ENCODE data around the gene GREB1L.

GREB1L gene

DNA sequence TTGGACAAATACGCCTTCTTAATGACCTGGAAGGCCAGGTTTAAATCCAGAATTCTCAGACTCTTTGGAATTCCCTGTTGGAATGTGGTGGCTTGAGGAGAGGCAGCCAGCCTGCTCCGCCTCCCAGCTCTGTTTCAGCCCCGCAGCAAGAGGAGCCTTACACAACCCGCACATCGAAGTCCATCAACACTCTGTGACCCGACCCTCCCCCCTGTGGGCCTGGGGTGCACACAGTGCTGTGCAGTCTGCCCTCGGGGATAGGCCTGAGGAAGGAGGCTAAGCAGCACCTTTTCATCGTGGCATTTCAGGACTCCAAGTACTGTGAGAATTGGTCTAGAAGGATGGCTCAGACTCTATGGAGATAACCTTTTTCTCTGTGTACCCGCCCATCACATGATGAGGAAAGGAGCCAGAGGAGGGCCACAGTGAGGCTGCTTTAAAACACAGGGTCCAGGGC lies 73.7 kb downstream of the GREB1L start:
- no peaks in the 10 kb centered on the region for H3K4me1 ChIP-seq (ENCODE audit: insufficient read depth, insufficient read length)
- no peaks in the 10 kb centered on the region for H3K9me3 ChIP-seq (ENCODE audit: insufficient read depth, low read length)
- H3K4me3 ChIP-seq (ENCODE audit: insufficient read length, low read depth): no peak overlapping the region
- TF ChIP-seq YY1 (IDR thresholded peaks at IDR 0.05; ENCODE audit: insufficient read depth, insufficient read length) (no peak), SUZ12 (IDR thresholded peaks at IDR 0.05; ENCODE audit: extremely low read depth, insufficient read depth, insufficient read length) (no peak), ZNF274 (IDR thresholded peaks at IDR 0.05; ENCODE audit: low read depth, low read length) (no peak)
- no peaks in the 10 kb centered on the region for H3K27me3 ChIP-seq (ENCODE audit: insufficient read depth, insufficient read length)
- peak; percentile 36 for DNase-seq (ENCODE audit: low read depth, low spot score)
- H3K9ac ChIP-seq (ENCODE audit: insufficient read length, low read depth): no peak overlapping the region
- no peaks in the 10 kb centered on the region for H3K36me3 ChIP-seq (ENCODE audit: insufficient read depth, insufficient read length, low read length)

DNA sequence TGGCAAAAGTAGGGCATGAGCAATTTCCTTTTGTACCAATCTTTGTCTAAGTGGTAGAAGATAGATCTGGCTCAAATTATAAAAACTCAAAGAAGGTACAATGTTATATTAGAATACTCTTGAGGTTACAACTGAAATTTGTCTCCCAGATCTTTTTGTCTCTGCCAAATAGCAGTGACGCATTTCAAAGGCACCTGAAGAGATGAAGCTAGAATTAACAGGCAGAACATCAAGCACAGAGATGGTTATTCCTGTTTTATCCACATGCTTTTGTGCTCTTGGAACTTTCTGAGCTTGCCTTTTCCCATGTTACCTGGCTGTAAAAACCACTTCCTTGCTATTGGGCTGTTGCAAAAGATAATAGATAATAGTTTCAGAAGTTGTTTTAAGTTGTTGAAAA lies 74.3 kb downstream of the GREB1L start:
- TF ChIP-seq YY1 (IDR thresholded peaks at IDR 0.05; ENCODE audit: insufficient read depth, insufficient read length) (no peak), SUZ12 (IDR thresholded peaks at IDR 0.05; ENCODE audit: extremely low read depth, insufficient read depth, insufficient read length) (no peak), ZNF274 (IDR thresholded peaks at IDR 0.05; ENCODE audit: low read depth, low read length) (no peak)
- no peak for DNase-seq (ENCODE audit: low read depth, low spot score)
- no peak overlapping the region for H3K9ac ChIP-seq (ENCODE audit: insufficient read length, low read depth)
- no peak overlapping the region for H3K4me3 ChIP-seq (ENCODE audit: insufficient read length, low read depth)
- H3K36me3 ChIP-seq (ENCODE audit: insufficient read depth, insufficient read length, low read length): no peaks in the 10 kb centered on the region
- no peaks in the 10 kb centered on the region for H3K9me3 ChIP-seq (ENCODE audit: insufficient read depth, low read length)
- no peaks in the 10 kb centered on the region for H3K4me1 ChIP-seq (ENCODE audit: insufficient read depth, insufficient read length)
- H3K27me3 ChIP-seq (ENCODE audit: insufficient read depth, insufficient read length): no peaks in the 10 kb centered on the region

- TF ChIP-seq ZNF274 (IDR thresholded peaks at IDR 0.05; ENCODE audit: low read depth, low read length): no peak
- no peak for TF ChIP-seq SUZ12 (IDR thresholded peaks at IDR 0.05; ENCODE audit: extremely low read depth, insufficient read depth, insufficient read length)
- no peak for TF ChIP-seq YY1 (IDR thresholded peaks at IDR 0.05; ENCODE audit: insufficient read depth, insufficient read length)
- no peak overlapping the region for H3K9ac ChIP-seq (ENCODE audit: insufficient read length, low read depth)
- no peaks in the 10 kb centered on the region for H3K36me3 ChIP-seq (ENCODE audit: insufficient read depth, insufficient read length, low read length)
- DNase-seq (ENCODE audit: low read depth, low spot score): no peak
- H3K9me3 ChIP-seq (ENCODE audit: insufficient read depth, low read length): no peaks in the 10 kb centered on the region
- no peaks in the 10 kb centered on the region for H3K27me3 ChIP-seq (ENCODE audit: insufficient read depth, insufficient read length)
- no peak overlapping the region for H3K4me3 ChIP-seq (ENCODE audit: insufficient read length, low read depth)
- H3K4me1 ChIP-seq (ENCODE audit: insufficient read depth, insufficient read length): no peaks in the 10 kb centered on the region
These were observed 79.7 kb downstream of the GREB1L start for GRCh38 chr18:21321711-21322110.

GRCh38 chr18:21327101-21327500 lies 85.1 kb downstream of the GREB1L start:
- Histone ChIP-seq H3K4me3 (ENCODE audit: insufficient read length, low read depth) (no peak overlapping the region), H3K27me3 (ENCODE audit: insufficient read depth, insufficient read length) (no peaks in the 10 kb centered on the region), H3K36me3 (ENCODE audit: insufficient read depth, insufficient read length, low read length) (no peaks in the 10 kb centered on the region), H3K9ac (ENCODE audit: insufficient read length, low read depth) (no peak overlapping the region), H3K4me1 (ENCODE audit: insufficient read depth, insufficient read length) (peaks cover 10% of the 10 kb centered on the region), H3K9me3 (ENCODE audit: insufficient read depth, low read length) (no peaks in the 10 kb centered on the region)
- no peak for DNase-seq (ENCODE audit: low read depth, low spot score)
- TF ChIP-seq YY1 (IDR thresholded peaks at IDR 0.05; ENCODE audit: insufficient read depth, insufficient read length) (no peak), SUZ12 (IDR thresholded peaks at IDR 0.05; ENCODE audit: extremely low read depth, insufficient read depth, insufficient read length) (no peak), ZNF274 (IDR thresholded peaks at IDR 0.05; ENCODE audit: low read depth, low read length) (no peak)

DNA sequence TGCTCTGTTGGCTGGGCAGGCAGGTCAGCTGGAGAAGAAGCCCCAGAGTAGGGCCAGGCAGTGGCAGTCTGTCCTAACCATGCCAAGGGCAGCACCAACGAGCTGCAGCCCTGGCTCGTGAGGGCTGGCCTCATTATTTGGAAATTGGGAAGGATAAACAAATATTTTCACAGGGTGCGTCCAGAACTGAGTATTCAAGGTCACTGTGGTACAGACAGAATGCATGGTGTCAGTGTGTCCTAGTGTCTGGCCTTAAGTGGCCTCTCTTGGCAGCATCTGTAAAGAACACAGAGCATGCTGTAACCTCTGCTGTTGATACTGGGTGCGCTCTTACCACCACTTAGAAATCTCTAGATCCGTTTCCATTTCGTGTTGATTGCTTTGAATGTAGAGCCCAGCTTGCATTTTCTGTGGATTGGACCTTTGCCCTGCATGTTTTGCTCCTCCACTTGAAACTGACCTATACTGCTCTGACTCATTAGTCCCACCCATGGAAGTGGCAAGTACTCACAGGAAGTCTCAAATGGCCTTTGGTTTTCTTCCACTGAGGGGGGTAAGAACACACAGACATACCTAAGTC lies 88.2 kb downstream of the GREB1L start:
- no peaks in the 10 kb centered on the region for H3K27me3 ChIP-seq (ENCODE audit: insufficient read depth, insufficient read length)
- H3K4me1 ChIP-seq (ENCODE audit: insufficient read depth, insufficient read length): peaks cover 10% of the 10 kb centered on the region
- no peaks in the 10 kb centered on the region for H3K36me3 ChIP-seq (ENCODE audit: insufficient read depth, insufficient read length, low read length)
- no peak overlapping the region for H3K9ac ChIP-seq (ENCODE audit: insufficient read length, low read depth)
- no peak for TF ChIP-seq ZNF274 (IDR thresholded peaks at IDR 0.05; ENCODE audit: low read depth, low read length)
- no peak for TF ChIP-seq SUZ12 (IDR thresholded peaks at IDR 0.05; ENCODE audit: extremely low read depth, insufficient read depth, insufficient read length)
- TF ChIP-seq YY1 (IDR thresholded peaks at IDR 0.05; ENCODE audit: insufficient read depth, insufficient read length): no peak
- no peaks in the 10 kb centered on the region for H3K9me3 ChIP-seq (ENCODE audit: insufficient read depth, low read length)
- no peak overlapping the region for H3K4me3 ChIP-seq (ENCODE audit: insufficient read length, low read depth)
- no peak for DNase-seq (ENCODE audit: low read depth, low spot score)

DNA sequence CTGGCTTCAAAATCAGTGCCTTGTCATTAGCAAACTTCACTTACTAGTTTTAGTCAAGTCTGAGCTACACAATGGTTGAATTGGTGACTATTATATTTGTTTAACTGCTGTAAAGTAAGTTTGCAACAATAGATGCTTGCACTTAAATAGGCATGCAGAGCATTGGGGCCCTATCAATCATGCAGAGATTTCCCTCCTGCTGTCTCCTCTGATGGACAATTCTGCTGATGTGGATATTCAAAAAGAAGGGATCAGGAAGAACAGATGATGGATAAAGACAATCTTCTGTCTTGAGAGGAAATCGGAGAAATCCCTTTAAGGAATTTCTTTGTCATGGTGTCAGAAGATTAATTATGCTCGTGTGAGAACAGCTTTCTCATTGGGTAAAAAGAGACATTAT lies 89.0 kb downstream of the GREB1L start:
- Histone ChIP-seq H3K4me3 (ENCODE audit: insufficient read length, low read depth) (no peak overlapping the region), H3K4me1 (ENCODE audit: insufficient read depth, insufficient read length) (peaks cover 10% of the 10 kb centered on the region), H3K9ac (ENCODE audit: insufficient read length, low read depth) (no peak overlapping the region), H3K27me3 (ENCODE audit: insufficient read depth, insufficient read length) (no peaks in the 10 kb centered on the region), H3K9me3 (ENCODE audit: insufficient read depth, low read length) (no peaks in the 10 kb centered on the region), H3K36me3 (ENCODE audit: insufficient read depth, insufficient read length, low read length) (no peaks in the 10 kb centered on the region)
- no peak for DNase-seq (ENCODE audit: low read depth, low spot score)
- TF ChIP-seq YY1 (IDR thresholded peaks at IDR 0.05; ENCODE audit: insufficient read depth, insufficient read length) (no peak), ZNF274 (IDR thresholded peaks at IDR 0.05; ENCODE audit: low read depth, low read length) (no peak), SUZ12 (IDR thresholded peaks at IDR 0.05; ENCODE audit: extremely low read depth, insufficient read depth, insufficient read length) (no peak)

DNA sequence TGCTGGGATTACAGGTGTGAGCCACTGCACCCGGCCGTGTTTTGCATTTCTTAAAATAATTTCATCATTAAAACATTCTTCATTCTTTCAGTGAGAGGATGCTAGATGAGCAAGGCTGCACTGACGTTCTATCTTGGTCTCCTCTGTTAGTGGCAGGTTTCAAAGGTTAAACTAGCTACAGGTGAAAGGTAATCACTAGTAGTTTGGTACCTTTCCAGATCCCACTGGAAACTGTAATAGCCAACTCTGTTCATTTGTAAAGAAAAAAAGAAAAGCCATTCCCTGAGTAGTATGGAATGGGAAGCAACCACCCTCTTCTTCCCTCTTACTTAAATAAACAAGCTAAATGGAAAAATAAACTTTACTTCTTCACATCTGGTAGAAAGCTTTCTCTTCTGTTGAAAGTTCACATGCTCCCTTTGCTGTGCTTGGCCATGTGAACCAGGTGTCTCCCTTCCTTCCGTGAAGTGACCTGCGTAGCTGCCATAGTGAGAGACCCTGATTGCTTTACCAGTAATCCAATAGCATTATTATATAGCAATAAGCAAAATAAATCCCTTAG lies 94.0 kb downstream of the GREB1L start:
- Histone ChIP-seq H3K4me3 (ENCODE audit: insufficient read length, low read depth) (no peak overlapping the region), H3K9me3 (ENCODE audit: insufficient read depth, low read length) (no peaks in the 10 kb centered on the region), H3K27me3 (ENCODE audit: insufficient read depth, insufficient read length) (no peaks in the 10 kb centered on the region), H3K36me3 (ENCODE audit: insufficient read depth, insufficient read length, low read length) (no peaks in the 10 kb centered on the region), H3K4me1 (ENCODE audit: insufficient read depth, insufficient read length) (no peaks in the 10 kb centered on the region), H3K9ac (ENCODE audit: insufficient read length, low read depth) (no peak overlapping the region)
- TF ChIP-seq YY1 (IDR thresholded peaks at IDR 0.05; ENCODE audit: insufficient read depth, insufficient read length) (no peak), SUZ12 (IDR thresholded peaks at IDR 0.05; ENCODE audit: extremely low read depth, insufficient read depth, insufficient read length) (no peak), ZNF274 (IDR thresholded peaks at IDR 0.05; ENCODE audit: low read depth, low read length) (no peak)
- DNase-seq (ENCODE audit: low read depth, low spot score): no peak
